CD14-positive monocyte (primary cell): ENCODE data around the gene CD6. TPM values are rescaled to one million over a fixed set of nuclear protein-coding genes. Genes with fewer than 3 reads are reported as not detected.
A peak's percentile ranks its signal among the peaks of the same experiment; 100 is the strongest.

Experiments
- DNase-seq, 3 donors: peaks; one replicate each; pipeline ENCODE4 v3.0.0-alpha.2; 2011 to 2022
- H2AFZ ChIP-seq: 2 replicates; pipeline ENCODE4 v1.6.0; 2012; ENCODE audit warnings: mild to moderate bottlenecking, low read depth, low read length, inconsistent platforms; ENCODE audit not compliant: insufficient read depth, poor library complexity, severe bottlenecking
- H3K27ac ChIP-seq, 2 donors: 1 replicate in 1 of 2; 2 replicates in 1 of 2; pipeline ENCODE4 v1.5.1; 2012 to 2013; ENCODE audit warnings: low read length in 2 of 2, control low read depth in 1 of 2, inconsistent platforms in 1 of 2, low read depth in 1 of 2, mild to moderate bottlenecking in 1 of 2
- H3K27me3 ChIP-seq, 2 donors: one replicate each; pipeline versions ENCODE4 v1.6.0 to v1.6.1; 2011 to 2013; ENCODE audit warnings: low read length in 2 of 2; ENCODE audit not compliant: control insufficient read depth in 2 of 2, insufficient read depth in 2 of 2
- H3K36me3 ChIP-seq, 2 donors: replicated peaks in 1 of 2; 1 replicate in 1 of 2; 2 replicates in 1 of 2; pipeline versions ENCODE4 v1.5.1 to v1.6.1; 2012 to 2013; ENCODE audit warnings: low read length in 2 of 2, control low read depth in 1 of 2, inconsistent platforms in 1 of 2, mild to moderate bottlenecking in 1 of 2; ENCODE audit not compliant: insufficient read depth in 2 of 2, control insufficient read depth in 1 of 2
- H3K4me1 ChIP-seq, 2 donors: 1 replicate in 1 of 2; 2 replicates in 1 of 2; pipeline versions ENCODE4 v1.5.1 to v1.6.1; 2012 to 2013; ENCODE audit warnings: low read length in 2 of 2, control low read depth in 1 of 2, inconsistent platforms in 1 of 2, mild to moderate bottlenecking in 1 of 2, moderate library complexity in 1 of 2; ENCODE audit not compliant: insufficient read depth in 2 of 2, control insufficient read depth in 1 of 2
- H3K4me2 ChIP-seq: replicated peaks from 2 replicates; pipeline ENCODE3; 2012; ENCODE audit warnings: low read length, moderate library complexity, mild to moderate bottlenecking; ENCODE audit not compliant: poor library complexity, severe bottlenecking; ENCODE audit errors: extremely low read depth
- H3K4me3 ChIP-seq, 3 experiments: fragments of 200-600 bp in 1 of 3; sonication (generic) in 1 of 3; replicated peaks in 1 of 3; 1 replicate in 2 of 3; 2 replicates in 1 of 3; pipeline ENCODE4 v1.5.1; 2011 to 2013; ENCODE audit warnings: low read length in 3 of 3, mild to moderate bottlenecking in 3 of 3, control low read depth in 2 of 3, low read depth in 2 of 3, inconsistent platforms in 1 of 3, moderate library complexity in 1 of 3
- H3K79me2 ChIP-seq: 2 replicates; pipeline ENCODE4 v1.6.0; 2012; ENCODE audit warnings: mild to moderate bottlenecking, control low read depth, inconsistent platforms, low read length, moderate library complexity; ENCODE audit not compliant: insufficient read depth
- H3K9ac ChIP-seq: 2 replicates; pipeline ENCODE4 v1.6.0; 2017; ENCODE audit warnings: low read length, mild to moderate bottlenecking; ENCODE audit not compliant: insufficient read depth, poor library complexity, severe bottlenecking
- H3K9me3 ChIP-seq, 2 donors: replicated peaks in 1 of 2; 1 replicate in 1 of 2; 2 replicates in 1 of 2; pipeline versions ENCODE4 v1.5.1 to v1.6.1; 2012 to 2013; ENCODE audit warnings: low read length in 2 of 2, control low read depth in 1 of 2; ENCODE audit not compliant: control insufficient read depth in 1 of 2, insufficient read depth in 1 of 2
- H4K20me1 ChIP-seq: 2 replicates; pipeline ENCODE4 v1.6.0; 2012; ENCODE audit warnings: mild to moderate bottlenecking, low read length, control low read depth, moderate library complexity; ENCODE audit not compliant: insufficient read depth
- H3K27ac Mint-ChIP-seq, 7 donors: one replicate each; pipeline ENCODE4 v1.8.0; 2020; ENCODE audit warnings: mild to moderate bottlenecking in 7 of 7, mixed read lengths in 7 of 7, moderate library complexity in 6 of 7, inconsistent platforms in 2 of 7
- H3K27me3 Mint-ChIP-seq, 3 donors: one replicate each; pipeline ENCODE4 v1.8.0; 2021 to 2022; ENCODE audit warnings: low read depth in 3 of 3, mild to moderate bottlenecking in 3 of 3, mixed read lengths in 3 of 3, moderate library complexity in 3 of 3, inconsistent platforms in 1 of 3
- H3K36me3 Mint-ChIP-seq, 2 donors: one replicate each; pipeline ENCODE4 v1.8.0; 2020; ENCODE audit warnings: mixed read lengths in 2 of 2, inconsistent platforms in 1 of 2, mild to moderate bottlenecking in 1 of 2
- H3K4me1 Mint-ChIP-seq: one replicate; pipeline ENCODE4 v1.8.0; 2020; ENCODE audit warnings: mild to moderate bottlenecking, mixed read lengths
- H3K4me3 Mint-ChIP-seq, 2 donors: one replicate each; pipeline ENCODE4 v1.8.0; 2020; ENCODE audit warnings: mild to moderate bottlenecking in 2 of 2, mixed read lengths in 2 of 2, moderate library complexity in 1 of 2
- H3K9me3 Mint-ChIP-seq, 7 donors: one replicate each; pipeline ENCODE4 v1.8.0; 2020 to 2022; ENCODE audit warnings: mixed read lengths in 7 of 7, mild to moderate bottlenecking in 6 of 7, moderate library complexity in 6 of 7, inconsistent platforms in 2 of 7
- CTCF ChIP-seq: fragments of 200-600 bp; IDR thresholded peaks from one replicate; pipeline ENCODE4 v1.8.0; 2022; ENCODE audit warnings: antibody characterized with exemption, mild to moderate bottlenecking
- WGBS: methylation state at CpG from one replicate; pipeline ENCODE4 v1.1.5; 2013; ENCODE audit warnings: missing lambda C conversion rate; ENCODE audit not compliant: insufficient coverage; 5-methylcytosine and 5-hydroxymethylcytosine counted together
- intact Hi-C, 2 donors: fragments of 100-400 bp; cut with micrococcal nuclease; formaldehyde crosslinking; loops; one replicate each; pipeline versions ENCODE4 v1.15.0 to v1.15.1; 2023
- polyA plus RNA-seq, 3 donors: library from polyadenylated mRNA; depleted of rRNA in 1 of 3; unstranded in 2 of 3; stranded (reverse) in 1 of 3; fragments of 300-500 nt in 2 of 3; fragments of >200 nt in 1 of 3; fragmentation: Illumina TruSeq in 2 of 3; gene quantifications; 1 replicate in 2 of 3; 2 replicates in 1 of 3; pipeline ENCODE4 v1.2.3, GENCODE V29; 2012 to 2021

The CD6 gene
- polyA plus RNA-seq, 3 donors = 0.09 to 0.39 (median 0.39) TPM

- Histone ChIP-seq H3K36me3 (no peaks in the 10 kb centered on the region), H3K27ac (no peak overlapping the region), H3K4me3 (no peak overlapping the region), H3K27me3 (no peaks in the 10 kb centered on the region), H3K4me1 (peaks cover 7 to 13% of the 10 kb centered on the region in 2 donors), H3K9me3 (no peaks in the 10 kb centered on the region), H3K4me2 (no peak overlapping the region), H3K9ac (no peak overlapping the region), H4K20me1 (no peaks in the 10 kb centered on the region), H2AFZ (no peak overlapping the region), H3K79me2 (no peaks in the 10 kb centered on the region)
- Mint-ChIP-seq H3K36me3 (peaks cover 0 to 3% of the 10 kb centered on the region in 2 donors), H3K27me3 (peaks cover 10 to 24% (median 10%) of the 10 kb centered on the region in 3 donors), H3K4me3 (no peak overlapping the region), H3K9me3 (peaks cover 0 to 1% (median 0%) of the 10 kb centered on the region in 7 donors), H3K27ac (peak overlapping the region in 2 of 7 donors; percentile 11 to 72), H3K4me1 (peaks cover 21% of the 10 kb centered on the region)
- TF ChIP-seq CTCF = no peak
- DNase-seq = no peak
- intact Hi-C loops = no loop called here
- WGBS = 100% methylated on average over 1 of the region's 2 CpGs
Measured at GRCh38 chr11:60985501-60985900, 14.0 kb downstream of the CD6 start.

- H3K36me3 Mint-ChIP-seq = peaks cover 0 to 3% of the 10 kb centered on the region in 2 donors
- peaks cover 10 to 26% (median 11%) of the 10 kb centered on the region in 3 donors for H3K27me3 Mint-ChIP-seq
- Histone ChIP-seq H2AFZ (peak overlapping the region; percentile 20), H3K4me1 (peaks cover 7 to 13% of the 10 kb centered on the region in 2 donors), H3K9ac (no peak overlapping the region), H3K4me3 (no peak overlapping the region), H3K4me2 (no peak overlapping the region), H3K9me3 (no peaks in the 10 kb centered on the region), H3K79me2 (no peaks in the 10 kb centered on the region), H3K36me3 (no peaks in the 10 kb centered on the region), H3K27me3 (no peaks in the 10 kb centered on the region), H3K27ac (no peak overlapping the region), H4K20me1 (no peaks in the 10 kb centered on the region)
- TF ChIP-seq CTCF = no peak
- H3K4me3 Mint-ChIP-seq = no peak overlapping the region
- H3K27ac Mint-ChIP-seq = peak overlapping the region in 3 of 7 donors; percentile 0 to 72 (median 68)
- H3K4me1 Mint-ChIP-seq = peaks cover 21% of the 10 kb centered on the region
- peaks cover 0 to 1% (median 0%) of the 10 kb centered on the region in 7 donors for H3K9me3 Mint-ChIP-seq
- intact Hi-C loops = no loop called here
- peak in 2 of 3 donors; percentile 17 to 33 for DNase-seq
- WGBS = 73% methylated on average over 9 of the region's 17 CpGs
Measured at GRCh38 chr11:60985991-60986915, 14.8 kb downstream of the CD6 start.
